ENCODE data around the gene PDLIM7. TPM values are rescaled to one million over a fixed set of nuclear protein-coding genes. Genes with fewer than 3 reads are reported as not detected.

PDLIM7 gene
- total and polyA plus RNA-seq, 11 donors = 36.3 to 124 (median 52.5) TPM

- Histone ChIP-seq H3K27me3 (peaks cover 0 to 22% (median 5%) of the 10 kb centered on the region in 9 donors), H3K36me3 (peaks cover 0 to 34% (median 24%) of the 10 kb centered on the region in 9 donors), H3K27ac (peak overlapping the region in 4 of 12 donors; percentile 4 to 87 (median 44)), H3K9me3 (peaks cover 0 to 5% (median 0%) of the 10 kb centered on the region in 12 donors), H3K4me3 (no peak overlapping the region), H3K4me1 (peaks cover 0 to 49% (median 37%) of the 10 kb centered on the region in 12 donors)
- 73 to 90% (median 88%) methylated on average over 2 of the region's 2 CpGs for WGBS, 4 donors
- TF ChIP-seq, protein P1, sequence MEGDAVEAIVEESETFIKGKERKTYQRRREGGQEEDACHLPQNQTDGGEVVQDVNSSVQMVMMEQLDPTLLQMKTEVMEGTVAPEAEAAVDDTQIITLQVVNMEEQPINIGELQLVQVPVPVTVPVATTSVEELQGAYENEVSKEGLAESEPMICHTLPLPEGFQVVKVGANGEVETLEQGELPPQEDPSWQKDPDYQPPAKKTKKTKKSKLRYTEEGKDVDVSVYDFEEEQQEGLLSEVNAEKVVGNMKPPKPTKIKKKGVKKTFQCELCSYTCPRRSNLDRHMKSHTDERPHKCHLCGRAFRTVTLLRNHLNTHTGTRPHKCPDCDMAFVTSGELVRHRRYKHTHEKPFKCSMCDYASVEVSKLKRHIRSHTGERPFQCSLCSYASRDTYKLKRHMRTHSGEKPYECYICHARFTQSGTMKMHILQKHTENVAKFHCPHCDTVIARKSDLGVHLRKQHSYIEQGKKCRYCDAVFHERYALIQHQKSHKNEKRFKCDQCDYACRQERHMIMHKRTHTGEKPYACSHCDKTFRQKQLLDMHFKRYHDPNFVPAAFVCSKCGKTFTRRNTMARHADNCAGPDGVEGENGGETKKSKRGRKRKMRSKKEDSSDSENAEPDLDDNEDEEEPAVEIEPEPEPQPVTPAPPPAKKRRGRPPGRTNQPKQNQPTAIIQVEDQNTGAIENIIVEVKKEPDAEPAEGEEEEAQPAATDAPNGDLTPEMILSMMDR (IDR thresholded peaks at IDR 0.05) = no peak
- TF ChIP-seq POLR2A (IDR thresholded peaks at IDR 0.05) = no peak
- intact Hi-C loops (cut with DNase I) = no loop called here
- ATAC-seq (no peak), DNase-seq (no peak)
These were observed 29.1 kb downstream of the PDLIM7 start for GRCh38 chr5:177468329-177468684.

DNA sequence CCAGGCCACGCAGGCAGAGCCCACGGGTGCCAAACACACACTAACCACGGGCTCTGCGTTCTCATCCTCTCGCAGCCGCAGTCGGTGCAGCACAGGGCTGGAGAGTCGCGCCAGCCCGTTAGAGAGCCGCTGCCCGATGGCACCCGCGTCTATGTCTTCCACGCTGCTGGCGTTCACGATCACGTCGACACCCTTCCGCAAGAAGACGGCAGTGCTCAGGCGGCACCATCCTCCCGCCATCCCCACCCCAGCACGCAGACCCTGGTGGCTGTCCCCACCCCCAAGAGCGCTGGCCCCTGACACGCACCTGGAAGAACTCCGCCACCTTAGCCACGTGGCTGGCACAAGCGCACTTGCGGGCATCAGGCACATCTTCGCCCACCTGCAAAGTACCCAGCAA, 30.0 kb downstream of the PDLIM7 start:
- Histone ChIP-seq H3K4me1 (peaks cover 0 to 46% (median 36%) of the 10 kb centered on the region in 12 donors), H3K36me3 (peaks cover 0 to 34% (median 24%) of the 10 kb centered on the region in 9 donors), H3K4me3 (no peak overlapping the region), H3K9me3 (peaks cover 0 to 5% (median 0%) of the 10 kb centered on the region in 12 donors), H3K27me3 (peaks cover 0 to 17% (median under 1%) of the 10 kb centered on the region in 9 donors), H3K27ac (no peak overlapping the region)
- DNase-seq (peak in 1 of 5 donors; percentile 22), ATAC-seq (no peak)
- TF ChIP-seq, protein P1 (IDR thresholded peaks at IDR 0.05) = no peak
- TF ChIP-seq POLR2A (IDR thresholded peaks at IDR 0.05) = no peak
- intact Hi-C loops (cut with DNase I) = no loop called here
- WGBS, 4 donors = 95 to 97% (median 95%) methylated on average over 26 to 31 of the region's 31 CpGs

DNA sequence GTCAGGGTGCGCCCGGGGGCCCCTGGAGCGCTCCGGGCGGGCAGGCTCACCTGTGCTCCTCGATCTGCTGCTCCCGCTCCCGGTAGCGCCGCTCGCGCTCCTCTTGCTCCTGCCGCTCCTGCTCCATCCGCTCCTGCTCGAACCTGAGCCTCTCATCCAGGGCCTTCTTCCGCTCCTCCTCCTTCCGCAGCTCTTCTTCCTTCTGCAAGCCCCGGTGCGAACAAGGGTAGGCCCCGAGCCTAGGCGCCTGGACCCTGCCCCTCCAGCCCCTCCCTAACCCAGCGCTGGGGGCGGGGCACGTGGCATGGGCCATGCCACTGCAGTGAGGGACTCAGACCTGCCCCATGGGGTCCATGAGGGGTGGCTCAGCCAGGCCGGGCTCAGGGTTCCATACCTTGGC, 30.5 kb downstream of the PDLIM7 start:
- Histone ChIP-seq H3K9me3 (peaks cover 0 to 5% (median 0%) of the 10 kb centered on the region in 12 donors), H3K36me3 (peaks cover 0 to 34% (median 24%) of the 10 kb centered on the region in 9 donors), H3K4me3 (no peak overlapping the region), H3K27me3 (peaks cover 0 to 11% (median 0%) of the 10 kb centered on the region in 9 donors), H3K4me1 (peaks cover 0 to 46% (median 34%) of the 10 kb centered on the region in 12 donors), H3K27ac (no peak overlapping the region)
- no peak for DNase-seq
- no peak for ATAC-seq
- TF ChIP-seq POLR2A (IDR thresholded peaks at IDR 0.05) = no peak
- TF ChIP-seq, protein P1 (IDR thresholded peaks at IDR 0.05) = no peak
- 92 to 97% (median 95%) methylated on average over 25 of the region's 25 CpGs for WGBS, 4 donors
- intact Hi-C loops (cut with DNase I) = no loop called here

- peaks cover 0 to 37% (median 25%) of the 10 kb centered on the region in 9 donors for H3K36me3 ChIP-seq
- 92 to 99% (median 97%) methylated on average over 11 of the region's 11 CpGs for WGBS, 4 donors
- TF ChIP-seq, protein P1 (IDR thresholded peaks at IDR 0.05) = no peak
- TF ChIP-seq POLR2A (IDR thresholded peaks at IDR 0.05) = no peak
- intact Hi-C loops (cut with DNase I) = no loop called here
- peaks cover 0 to 5% (median 0%) of the 10 kb centered on the region in 12 donors for H3K9me3 ChIP-seq
- no peaks in the 10 kb centered on the region for H3K27me3 ChIP-seq
- DNase-seq (no peak), ATAC-seq (no peak)
- peaks cover 0 to 34% (median 24%) of the 10 kb centered on the region in 12 donors for H3K4me1 ChIP-seq
- H3K27ac ChIP-seq = no peak overlapping the region
- H3K4me3 ChIP-seq = no peak overlapping the region
These were observed 32.4 kb downstream of the PDLIM7 start for GRCh38 chr5:177465044-177465443.

Data from heart left ventricle (tissue), 16 donors.